ENCODE measurements around the gene ROCK1.

The ROCK1 gene

GRCh38 chr18:21074336-21075323 is 37.0 kb downstream of the ROCK1 start:
- no peak for TF ChIP-seq Cebpa-rat (IDR thresholded peaks at IDR 0.05)
- Histone ChIP-seq H4K20me1 (peaks cover 84 to 97% (median 95%) of the 10 kb centered on the region in 11 experiments), H3K27me3 (no peaks in the 10 kb centered on the region), H3K4me3 (no peak overlapping the region), H3K9ac (no peak overlapping the region; a peak in 1 of 22 replicates), H3K9me3 (replicated peaks in 1 of 11) (peaks cover 0 to 26% (median 13%) of the 10 kb centered on the region in 11 experiments; a peak in 14 of 22 replicates), H3K4me2 (peak overlapping the region; percentile 2 to 64 (median 35); a peak in 19 of 22 replicates), H3K4me1 (peaks cover 16 to 88% (median 29%) of the 10 kb centered on the region in 10 experiments), H3K27ac (no peak overlapping the region; a peak in 1 of 22 replicates), H3K36me3 (peaks cover 0 to 46% (median 14%) of the 10 kb centered on the region in 11 experiments; a peak in 17 of 22 replicates)

GRCh38 chr18:21073180-21073579 is 38.4 kb downstream of the ROCK1 start:
- Histone ChIP-seq H3K9me3 (replicated peaks in 1 of 11) (peaks cover 0 to 12% (median under 1%) of the 10 kb centered on the region in 11 experiments; a peak in 6 of 22 replicates), H3K4me1 (peaks cover 12 to 77% (median 19%) of the 10 kb centered on the region in 10 experiments; a peak in 18 of 20 replicates), H3K27ac (no peak overlapping the region), H3K36me3 (peaks cover 8 to 46% (median 15%) of the 10 kb centered on the region in 11 experiments; a peak in 20 of 22 replicates), H3K9ac (no peak overlapping the region), H4K20me1 (peaks cover 74 to 97% (median 80%) of the 10 kb centered on the region in 11 experiments), H3K4me2 (peak overlapping the region in 2 of 11 experiments; percentile 44 to 64; a peak in 3 of 22 replicates), H3K27me3 (no peaks in the 10 kb centered on the region), H3K4me3 (no peak overlapping the region)
- no peak for TF ChIP-seq Cebpa-rat (IDR thresholded peaks at IDR 0.05)

GRCh38 chr18:21071071-21071470 is 40.5 kb downstream of the ROCK1 start:
- Histone ChIP-seq H3K4me3 (no peak overlapping the region), H4K20me1 (peaks cover 57 to 95% (median 70%) of the 10 kb centered on the region in 11 experiments), H3K9ac (no peak overlapping the region), H3K4me2 (no peak overlapping the region; a peak in 1 of 22 replicates), H3K4me1 (peaks cover 12 to 57% (median 17%) of the 10 kb centered on the region in 10 experiments; a peak in 18 of 20 replicates), H3K36me3 (peaks cover 19 to 65% (median 33%) of the 10 kb centered on the region in 11 experiments; a peak in 20 of 22 replicates), H3K9me3 (replicated peaks in 1 of 11) (no peaks in the 10 kb centered on the region; a peak in 1 of 22 replicates), H3K27me3 (no peaks in the 10 kb centered on the region), H3K27ac (no peak overlapping the region)
- no peak for TF ChIP-seq Cebpa-rat (IDR thresholded peaks at IDR 0.05)

GRCh38 chr18:21069468-21069867 is 42.1 kb downstream of the ROCK1 start:
- H3K4me2 ChIP-seq: no peak overlapping the region

GRCh38 chr18:21064347-21064746 is 47.3 kb downstream of the ROCK1 start:
- Histone ChIP-seq H4K20me1 (peaks cover 5 to 97% (median 35%) of the 10 kb centered on the region in 11 experiments; a peak in 15 of 22 replicates), H3K9ac (no peak overlapping the region), H3K4me2 (no peak overlapping the region), H3K27ac (no peak overlapping the region), H3K27me3 (no peaks in the 10 kb centered on the region), H3K36me3 (peaks cover 47 to 93% (median 82%) of the 10 kb centered on the region in 11 experiments), H3K4me1 (peaks cover 0 to 1% (median 0%) of the 10 kb centered on the region in 10 experiments; a peak in 2 of 20 replicates), H3K4me3 (no peak overlapping the region), H3K9me3 (replicated peaks in 1 of 11) (peaks cover 0 to 35% (median 30%) of the 10 kb centered on the region in 11 experiments; a peak in 18 of 22 replicates)
- no peak for TF ChIP-seq Cebpa-rat (IDR thresholded peaks at IDR 0.05)

More at GRCh38 chr18:21069468-21069867, 42.1 kb downstream of the ROCK1 start:
- Histone ChIP-seq H3K9me3 (replicated peaks in 1 of 11) (no peaks in the 10 kb centered on the region; a peak in 1 of 22 replicates), H3K9ac (no peak overlapping the region), H3K27me3 (no peaks in the 10 kb centered on the region), H3K36me3 (peaks cover 23 to 76% (median 44%) of the 10 kb centered on the region in 11 experiments; a peak in 20 of 22 replicates), H3K27ac (no peak overlapping the region), H3K4me3 (no peak overlapping the region), H3K4me1 (peaks cover 0 to 41% (median 3%) of the 10 kb centered on the region in 10 experiments; a peak in 13 of 20 replicates), H4K20me1 (peaks cover 46 to 95% (median 62%) of the 10 kb centered on the region in 11 experiments)
- no peak for TF ChIP-seq Cebpa-rat (IDR thresholded peaks at IDR 0.05)

GRCh38 chr18:21063011-21063410 is 48.6 kb downstream of the ROCK1 start:
- Histone ChIP-seq H4K20me1 (peaks cover 5 to 98% (median 41%) of the 10 kb centered on the region in 11 experiments; a peak in 16 of 22 replicates), H3K9ac (no peak overlapping the region), H3K9me3 (replicated peaks in 1 of 11) (peaks cover 0 to 35% (median 30%) of the 10 kb centered on the region in 11 experiments; a peak in 18 of 22 replicates), H3K36me3 (peaks cover 41 to 91% (median 80%) of the 10 kb centered on the region in 11 experiments), H3K4me3 (no peak overlapping the region), H3K27ac (no peak overlapping the region), H3K4me2 (no peak overlapping the region), H3K4me1 (0 out of 20 replicates have a peak, but pooled peaks cover 0 to 5% (median 0%) of the 10 kb centered on the region in 10 experiments), H3K27me3 (no peaks in the 10 kb centered on the region)
- no peak for TF ChIP-seq Cebpa-rat (IDR thresholded peaks at IDR 0.05)

- Histone ChIP-seq H3K4me2 (peak overlapping the region in 1 of 11 experiments; percentile 27; a peak in 2 of 22 replicates), H3K9ac (no peak overlapping the region), H3K27me3 (no peaks in the 10 kb centered on the region), H3K4me1 (peaks cover 0 to 56% (median 8%) of the 10 kb centered on the region in 10 experiments; a peak in 9 of 20 replicates), H3K4me3 (no peak overlapping the region), H3K36me3 (peaks cover 15 to 57% (median 40%) of the 10 kb centered on the region in 11 experiments; a peak in 21 of 22 replicates), H3K27ac (no peak overlapping the region), H3K9me3 (replicated peaks in 1 of 11) (peaks cover 0 to 27% (median 24%) of the 10 kb centered on the region in 11 experiments; a peak in 18 of 22 replicates), H4K20me1 (peaks cover 38 to 100% (median 65%) of the 10 kb centered on the region in 11 experiments)
- no peak for TF ChIP-seq Cebpa-rat (IDR thresholded peaks at IDR 0.05)
Measured at GRCh38 chr18:21057112-21057511, 54.5 kb downstream of the ROCK1 start.

- Histone ChIP-seq H3K9ac (no peak overlapping the region), H3K36me3 (peaks cover 11 to 53% (median 35%) of the 10 kb centered on the region in 11 experiments; a peak in 21 of 22 replicates), H3K27ac (no peak overlapping the region), H4K20me1 (peaks cover 43 to 100% (median 71%) of the 10 kb centered on the region in 11 experiments), H3K4me3 (no peak overlapping the region), H3K4me2 (peak overlapping the region in 2 of 11 experiments; percentile 15 to 47; a peak in 2 of 22 replicates), H3K9me3 (replicated peaks in 1 of 11) (peaks cover 0 to 21% (median 19%) of the 10 kb centered on the region in 11 experiments; a peak in 18 of 22 replicates), H3K27me3 (no peaks in the 10 kb centered on the region), H3K4me1 (peaks cover 0 to 61% (median 8%) of the 10 kb centered on the region in 10 experiments; a peak in 9 of 20 replicates)
- TF ChIP-seq Cebpa-rat (IDR thresholded peaks at IDR 0.05): no peak
Measured at GRCh38 chr18:21056545-21056944, 55.1 kb downstream of the ROCK1 start.

Data from BLaER1 treated with 17β-estradiol and CSF1 and Interleukin-3, amounts not matched to agents 10 nM and 100 nM (cell line).